ENCODE data around the gene RASL11B. TPM values are rescaled to one million over a fixed set of nuclear protein-coding genes. Genes with fewer than 3 reads are reported as not detected.

The RASL11B gene
- total and polyA plus RNA-seq, 9 of the 15 experiments (the other 6 are each of a cell fraction or from before 2014, with no cell fraction given), result 0.24 to 1.5 (median 0.53) TPM

DNA sequence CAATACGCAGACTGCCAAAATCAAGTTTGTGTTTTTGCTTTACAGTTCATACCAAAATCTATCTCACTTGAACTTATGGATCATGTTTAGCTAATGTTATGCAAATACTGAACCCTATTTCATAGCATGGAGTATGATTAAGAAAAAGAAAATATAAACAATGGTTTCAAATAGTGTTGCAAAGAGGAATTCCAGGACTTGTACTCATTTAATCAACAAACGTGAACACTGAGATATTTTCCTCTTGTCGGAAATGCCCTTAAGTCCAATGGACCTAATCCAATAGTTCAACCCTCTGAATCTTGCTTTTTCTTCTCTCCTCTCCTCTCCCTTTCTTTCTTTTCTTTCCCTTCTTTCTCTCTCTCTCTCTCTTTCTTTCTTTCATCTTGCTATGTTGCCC, 30.8 kb downstream of the RASL11B start:
- H3K4me2 ChIP-seq (ENCODE audit: insufficient read depth, low read length), result no peak overlapping the region
- POLR2A ChIA-PET, result no interaction called here
- H3K9me1 ChIP-seq (ENCODE audit: control insufficient read depth, insufficient read depth, low read length), result no peaks in the 10 kb centered on the region
- DNase-seq (ENCODE audit: extremely low read depth in 1 of 4, low spot score in 3 of 4) (no peak), ATAC-seq (no peak), FAIRE-seq (no peak)
- H3K4me1 ChIP-seq (replicated peaks in 1 of 2; ENCODE audit: control insufficient read depth in 2 of 2, insufficient read depth in 2 of 2, low read length in 2 of 2), result no peaks in the 10 kb centered on the region
- H4K20me1 ChIP-seq (replicated peaks; ENCODE audit: control insufficient read depth, insufficient read depth, low read length), result no peaks in the 10 kb centered on the region
- no peak overlapping the region for H3K4me3 ChIP-seq
- no peaks in the 10 kb centered on the region for H3K9me3 ChIP-seq (replicated peaks; ENCODE audit: control insufficient read depth, insufficient read depth, low read depth, low read length)
- H3K27me3 ChIP-seq (ENCODE audit: control insufficient read depth in 2 of 2, insufficient read depth in 2 of 2, low read length in 2 of 2), result no peaks in the 10 kb centered on the region
- no peak overlapping the region for H2AFZ ChIP-seq (ENCODE audit: low read depth, low read length)
- BruUV-seq (replicated peaks), result no TSS peak
- H3K9ac ChIP-seq (ENCODE audit: insufficient read depth in 1 of 2, low read depth in 2 of 2, low read length in 2 of 2), result no peak overlapping the region
- TF ChIP-seq ZFPM2 (CRISPR knock-in tag; IDR thresholded peaks at IDR 0.05), result no peak
- no peak for TF ChIP-seq ELF4 (CRISPR knock-in tag; IDR thresholded peaks at IDR 0.05)
- TF ChIP-seq CTBP1 (IDR thresholded peaks at IDR 0.05; ENCODE audit: borderline replicate concordance), result no peak
- TF ChIP-seq CREB3L1 (IDR thresholded peaks at IDR 0.05; ENCODE audit: borderline replicate concordance, low read depth), result no peak
- H3K36me3 ChIP-seq (ENCODE audit: control insufficient read depth, insufficient read depth, low read length), result no peaks in the 10 kb centered on the region
- intact Hi-C loops (cut with micrococcal nuclease), result no loop called here
- H3K79me2 ChIP-seq (ENCODE audit: control insufficient read depth, insufficient read depth, low read length), result no peaks in the 10 kb centered on the region
- H3K27ac ChIP-seq (ENCODE audit: extremely low read depth, low read depth, low read length), result no peak overlapping the region
- in situ Hi-C loops (cut with MboI), result no loop called here
- WGBS (ENCODE audit: insufficient coverage, low coverage, missing lambda C conversion rate), result 64% methylated on average over 3 of the region's 3 CpGs
- CTCF ChIA-PET (ENCODE audit: low intra/inter-chr PET ratio), result no interaction called here

DNA sequence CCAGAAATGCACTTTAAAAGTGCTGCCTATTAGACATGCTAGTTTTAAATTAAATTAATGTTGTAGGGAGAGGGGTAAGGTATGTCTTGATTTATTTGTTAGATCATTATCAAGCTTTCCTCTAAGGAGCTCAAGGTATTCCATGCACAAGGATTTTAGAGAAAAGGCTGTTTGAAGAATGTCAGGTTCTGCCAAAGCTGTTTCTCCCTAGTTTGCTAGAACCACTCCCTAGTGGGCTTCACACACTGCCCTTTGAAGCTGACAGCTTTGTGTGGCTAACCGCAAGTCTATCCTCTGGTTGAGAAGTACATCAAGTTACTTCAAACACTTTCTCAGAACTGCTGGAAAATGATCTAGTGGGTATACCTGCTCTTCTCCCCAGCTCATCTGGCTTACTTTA, 32.3 kb downstream of the RASL11B start:
- H4K20me1 ChIP-seq (replicated peaks; ENCODE audit: control insufficient read depth, insufficient read depth, low read length), result no peaks in the 10 kb centered on the region
- H3K9ac ChIP-seq (ENCODE audit: insufficient read depth in 1 of 2, low read depth in 2 of 2, low read length in 2 of 2), result no peak overlapping the region
- no peak overlapping the region for H3K4me2 ChIP-seq (ENCODE audit: insufficient read depth, low read length)
- in situ Hi-C loops (cut with MboI) (no loop called here), intact Hi-C loops (cut with micrococcal nuclease) (no loop called here)
- H2AFZ ChIP-seq (ENCODE audit: low read depth, low read length), result no peak overlapping the region
- DNase-seq (ENCODE audit: extremely low read depth in 1 of 4, low spot score in 3 of 4), result no peak
- 73% methylated on average over 1 of the region's 1 CpG for WGBS (ENCODE audit: insufficient coverage, low coverage, missing lambda C conversion rate)
- H3K79me2 ChIP-seq (ENCODE audit: control insufficient read depth, insufficient read depth, low read length), result no peaks in the 10 kb centered on the region
- no peaks in the 10 kb centered on the region for H3K27me3 ChIP-seq (ENCODE audit: control insufficient read depth in 2 of 2, insufficient read depth in 2 of 2, low read length in 2 of 2)
- TF ChIP-seq ESRRB (CRISPR knock-in tag; IDR thresholded peaks at IDR 0.05; ENCODE audit: borderline replicate concordance), result no peak
- TF ChIP-seq, protein P1, sequence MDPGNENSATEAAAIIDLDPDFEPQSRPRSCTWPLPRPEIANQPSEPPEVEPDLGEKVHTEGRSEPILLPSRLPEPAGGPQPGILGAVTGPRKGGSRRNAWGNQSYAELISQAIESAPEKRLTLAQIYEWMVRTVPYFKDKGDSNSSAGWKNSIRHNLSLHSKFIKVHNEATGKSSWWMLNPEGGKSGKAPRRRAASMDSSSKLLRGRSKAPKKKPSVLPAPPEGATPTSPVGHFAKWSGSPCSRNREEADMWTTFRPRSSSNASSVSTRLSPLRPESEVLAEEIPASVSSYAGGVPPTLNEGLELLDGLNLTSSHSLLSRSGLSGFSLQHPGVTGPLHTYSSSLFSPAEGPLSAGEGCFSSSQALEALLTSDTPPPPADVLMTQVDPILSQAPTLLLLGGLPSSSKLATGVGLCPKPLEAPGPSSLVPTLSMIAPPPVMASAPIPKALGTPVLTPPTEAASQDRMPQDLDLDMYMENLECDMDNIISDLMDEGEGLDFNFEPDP (CRISPR knock-in tag; IDR thresholded peaks at IDR 0.05), result no peak
- no peak for TF ChIP-seq NR2C2 (CRISPR knock-in tag; IDR thresholded peaks at IDR 0.05)
- TF ChIP-seq NR2C2 (tag; IDR thresholded peaks at IDR 0.05), result no peak
- TF ChIP-seq ZNF347 (CRISPR knock-in tag; IDR thresholded peaks at IDR 0.05; ENCODE audit: low read depth), result no peak
- H3K36me3 ChIP-seq (ENCODE audit: control insufficient read depth, insufficient read depth, low read length), result no peaks in the 10 kb centered on the region
- H3K9me1 ChIP-seq (ENCODE audit: control insufficient read depth, insufficient read depth, low read length), result no peaks in the 10 kb centered on the region
- no peak overlapping the region for H3K27ac ChIP-seq (ENCODE audit: extremely low read depth, low read depth, low read length)
- ChIA-PET CTCF (ENCODE audit: low intra/inter-chr PET ratio) (no interaction called here), POLR2A (interaction anchor here (0.6 kb wide), 1 partner anchor 152 kb away, joined by 6 read pairs; no protein-coding TSS in a partner anchor)
- H3K4me3 ChIP-seq, result no peak overlapping the region
- no peaks in the 10 kb centered on the region for H3K4me1 ChIP-seq (replicated peaks in 1 of 2; ENCODE audit: control insufficient read depth in 2 of 2, insufficient read depth in 2 of 2, low read length in 2 of 2)
- no TSS peak for BruUV-seq (replicated peaks)
- H3K9me3 ChIP-seq (replicated peaks; ENCODE audit: control insufficient read depth, insufficient read depth, low read depth, low read length), result no peaks in the 10 kb centered on the region
- ATAC-seq, result no peak
- no peak for FAIRE-seq

Data from K562 (cell line).